IPS DF 4.7 (cell line): ENCODE measurements around the gene BTBD1.
"Not testable (repeated sequence)": the region's sequence is repeated elsewhere in the genome, so short reads cannot be mapped to it uniquely, and the experiment has no call there.

Experiments used
- DNase-seq: peaks from one replicate; pipeline ENCODE4 v3.0.0-alpha.2; 2013; ENCODE audit warnings: low spot score; ENCODE audit errors: extremely low read depth

Gene BTBD1

GRCh38 chr15:83057696-83058376 is 9.2 kb downstream of the BTBD1 start:
- DNase-seq: no peak

GRCh38 chr15:83057002-83057401 is 10.1 kb downstream of the BTBD1 start:
- no peak for DNase-seq

- no peak for DNase-seq
These were observed 13.9 kb downstream of the BTBD1 start for GRCh38 chr15:83053151-83053550.

- DNase-seq: no peak
These were observed 20.4 kb downstream of the BTBD1 start for GRCh38 chr15:83046558-83047127.

- DNase-seq: no peak
These were observed 22.9 kb downstream of the BTBD1 start for GRCh38 chr15:83044156-83044555.

- no peak for DNase-seq
These were observed 27.8 kb downstream of the BTBD1 start for GRCh38 chr15:83039206-83039605.

- no peak for DNase-seq
These were observed 30.8 kb downstream of the BTBD1 start for GRCh38 chr15:83036253-83036652.

GRCh38 chr15:83031234-83031633 is 35.8 kb downstream of the BTBD1 start:
- not testable (repeated sequence) for DNase-seq

- no peak for DNase-seq
These were observed 37.0 kb downstream of the BTBD1 start for GRCh38 chr15:83030021-83030420.

- DNase-seq: no peak
These were observed 48.6 kb downstream of the BTBD1 start for GRCh38 chr15:83018436-83018835.

- DNase-seq: no peak
These were observed 50.1 kb downstream of the BTBD1 start for GRCh38 chr15:83016906-83017305.

- DNase-seq: no peak
These were observed 51.7 kb downstream of the BTBD1 start for GRCh38 chr15:83015361-83015760.

GRCh38 chr15:83014205-83014653 is 52.8 kb downstream of the BTBD1 start:
- no peak for DNase-seq

- DNase-seq: no peak
These were observed 54.4 kb downstream of the BTBD1 start for GRCh38 chr15:83012636-83013035.

GRCh38 chr15:83012076-83012426 is 55.0 kb downstream of the BTBD1 start:
- DNase-seq: no peak

- DNase-seq: peak; percentile 64
These were observed 55.6 kb downstream of the BTBD1 start, which contains the start of gene C15orf40 for GRCh38 chr15:83011271-83012075. TSS of gene C15orf40 (minus strand) at chr15:83011639. CDS start at chr15:83011607, 32 bp downstream.

- DNase-seq: peak; percentile 33
These were observed 56.3 kb downstream of the BTBD1 start for GRCh38 chr15:83010709-83011270.

GRCh38 chr15:83000672-83001031 is 66.4 kb downstream of the BTBD1 start:
- DNase-seq: not testable (repeated sequence)

GRCh38 chr15:82999905-83000671 is 67.0 kb downstream of the BTBD1 start:
- DNase-seq: peak; percentile 30

- DNase-seq: no peak
These were observed 67.6 kb downstream of the BTBD1 start for GRCh38 chr15:82999426-82999825.

GRCh38 chr15:82995938-82996337 is 71.1 kb downstream of the BTBD1 start:
- DNase-seq: no peak
